Esophagus squamous epithelium (tissue), 4 donors: ENCODE data around the gene SLAMF9.

Experiments used
- CTCF ChIP-seq, 6 experiments: fragments of 450-650 bp in 4 of 6; fragments of 200-600 bp in 2 of 6; sonication (generic) in 2 of 6; IDR thresholded peaks; one replicate each; pipeline ENCODE4 v1.5.1; 2016 to 2019; ENCODE audit warnings: antibody characterized with exemption in 6 of 6, mild to moderate bottlenecking in 4 of 6, moderate library complexity in 4 of 6
- POLR2A ChIP-seq, 4 donors: fragments of 450-650 bp; IDR thresholded peaks; one replicate each; pipeline ENCODE4 v1.6.1; 2017; ENCODE audit warnings: antibody characterized with exemption in 4 of 4, mild to moderate bottlenecking in 4 of 4, moderate library complexity in 3 of 4

GRCh38 chr1:159985473-159985872 lies 31.4 kb upstream of the SLAMF9 start:
- TF ChIP-seq CTCF (IDR thresholded peaks at IDR 0.05) (no peak), POLR2A (IDR thresholded peaks at IDR 0.05) (no peak)
